ENCODE data around the gene MAP3K10.
"Not testable (repeated sequence)": the region's sequence is repeated elsewhere in the genome, so short reads cannot be mapped to it uniquely, and the experiment has no call there.

MAP3K10 gene

DNA sequence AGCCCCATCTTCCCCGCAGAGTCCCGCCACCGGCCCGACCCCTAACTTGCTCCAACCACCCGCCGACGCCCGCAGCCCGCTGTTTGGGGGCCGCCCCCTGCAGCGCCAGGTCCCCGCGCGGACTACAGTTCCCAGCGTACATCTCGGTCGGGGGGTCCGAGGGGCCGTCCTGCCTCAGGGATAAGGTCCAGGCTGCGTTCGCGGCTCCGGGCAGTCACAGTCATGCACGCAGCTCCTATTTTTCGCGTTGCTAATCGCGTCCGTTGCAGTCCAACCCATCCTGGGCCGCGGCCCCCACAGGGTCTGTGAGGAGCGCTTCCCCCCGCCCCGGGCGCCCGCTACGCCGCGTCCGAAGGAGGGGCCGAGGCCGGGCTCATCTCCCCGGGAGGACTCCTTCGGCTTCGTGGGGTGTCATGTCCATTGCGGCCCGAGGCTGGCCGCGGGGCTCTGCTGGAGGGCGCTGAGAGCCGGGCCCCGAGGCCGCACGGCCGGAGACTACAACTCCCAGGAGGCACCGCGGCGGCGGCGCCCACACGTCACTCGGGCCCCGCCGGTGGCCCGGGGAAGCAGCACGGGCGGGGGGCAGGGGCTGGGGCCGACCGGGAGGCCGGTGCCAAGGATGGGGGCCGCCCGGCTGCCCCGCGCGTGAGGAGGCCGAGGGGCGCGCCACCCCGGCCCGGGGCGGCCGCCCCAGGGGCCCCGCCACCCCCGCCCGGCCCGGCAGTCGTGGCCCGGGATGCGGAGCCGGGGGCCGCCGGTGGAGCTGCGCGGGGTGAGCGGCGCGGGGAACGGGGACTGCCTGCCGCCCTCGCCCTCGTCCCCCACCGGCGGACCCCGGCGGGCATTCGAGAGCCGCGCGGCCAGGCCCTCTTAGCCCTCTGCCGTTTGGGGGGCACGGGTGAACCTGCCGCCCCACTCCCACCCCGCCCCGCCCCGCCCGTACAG is at the start of gene MAP3K10:
MAP3K10 (plus strand) TSS at position 536 of the 945 bp plus-strand sequence. CDS start 606 bp downstream, outside the sequence.
- peak; percentile 82 for DNase-seq (ENCODE audit: low spot score)

DNA sequence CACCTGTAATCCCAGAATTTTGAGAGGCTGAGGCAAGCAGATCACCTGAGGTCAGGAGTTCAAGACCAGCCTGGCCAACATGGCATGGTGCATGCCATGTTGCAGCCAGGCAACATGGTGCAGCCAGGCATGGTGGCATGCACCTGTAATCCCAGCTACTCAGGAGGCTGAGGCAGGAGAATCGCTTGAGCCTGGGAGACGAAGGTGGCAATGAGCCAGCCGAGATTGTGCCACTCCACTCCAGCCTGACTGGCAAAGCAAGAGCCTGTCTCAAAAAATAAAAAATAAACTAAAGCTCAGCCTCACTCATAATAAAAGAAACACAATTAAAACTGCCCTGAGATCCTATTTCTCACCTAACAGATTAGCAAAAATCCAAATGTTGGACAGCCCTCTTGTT is 49.7 kb upstream of the MAP3K10 start:
- DNase-seq (ENCODE audit: low spot score) = no peak

DNA sequence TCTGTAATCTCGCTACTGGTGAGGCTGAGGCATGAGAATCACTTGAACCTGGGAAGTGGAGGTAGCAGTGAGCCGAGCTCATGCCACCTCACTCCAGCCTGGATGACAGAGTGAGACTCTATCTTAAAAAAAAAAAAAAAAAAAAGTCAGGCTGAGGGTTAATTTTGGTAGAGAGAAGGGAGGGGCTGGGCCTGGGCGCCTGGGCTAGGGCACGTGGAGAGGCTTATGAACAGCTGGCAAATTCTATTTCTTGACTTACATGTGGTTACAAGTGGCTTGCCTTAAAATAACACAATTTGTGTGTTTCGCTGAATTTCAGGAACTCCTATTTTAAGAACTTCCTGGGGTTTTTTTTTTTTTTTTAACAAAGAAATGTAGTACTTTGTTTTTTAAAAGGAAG is 47.6 kb upstream of the MAP3K10 start:
- no peak for DNase-seq (ENCODE audit: low spot score)

DNA sequence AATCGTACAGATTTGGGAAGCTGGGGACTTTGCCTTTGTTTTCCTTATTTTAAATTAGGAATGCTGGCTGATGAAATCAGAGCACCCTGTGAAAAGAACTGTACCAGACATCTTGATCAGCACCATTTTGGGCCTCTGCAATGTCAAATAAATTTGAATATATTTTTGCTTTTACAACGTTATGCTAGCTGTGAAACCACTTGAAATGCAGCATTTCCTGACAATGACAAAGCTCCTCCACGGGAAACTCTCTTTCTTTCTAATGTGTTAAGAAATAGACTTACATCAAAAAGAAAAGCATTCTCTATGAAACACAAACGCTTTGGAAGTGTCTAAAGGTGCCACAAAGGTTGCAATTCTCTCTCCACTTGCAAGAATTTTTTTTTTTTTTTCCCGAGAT is 47.1 kb upstream of the MAP3K10 start:
- no peak for DNase-seq (ENCODE audit: low spot score)

DNA sequence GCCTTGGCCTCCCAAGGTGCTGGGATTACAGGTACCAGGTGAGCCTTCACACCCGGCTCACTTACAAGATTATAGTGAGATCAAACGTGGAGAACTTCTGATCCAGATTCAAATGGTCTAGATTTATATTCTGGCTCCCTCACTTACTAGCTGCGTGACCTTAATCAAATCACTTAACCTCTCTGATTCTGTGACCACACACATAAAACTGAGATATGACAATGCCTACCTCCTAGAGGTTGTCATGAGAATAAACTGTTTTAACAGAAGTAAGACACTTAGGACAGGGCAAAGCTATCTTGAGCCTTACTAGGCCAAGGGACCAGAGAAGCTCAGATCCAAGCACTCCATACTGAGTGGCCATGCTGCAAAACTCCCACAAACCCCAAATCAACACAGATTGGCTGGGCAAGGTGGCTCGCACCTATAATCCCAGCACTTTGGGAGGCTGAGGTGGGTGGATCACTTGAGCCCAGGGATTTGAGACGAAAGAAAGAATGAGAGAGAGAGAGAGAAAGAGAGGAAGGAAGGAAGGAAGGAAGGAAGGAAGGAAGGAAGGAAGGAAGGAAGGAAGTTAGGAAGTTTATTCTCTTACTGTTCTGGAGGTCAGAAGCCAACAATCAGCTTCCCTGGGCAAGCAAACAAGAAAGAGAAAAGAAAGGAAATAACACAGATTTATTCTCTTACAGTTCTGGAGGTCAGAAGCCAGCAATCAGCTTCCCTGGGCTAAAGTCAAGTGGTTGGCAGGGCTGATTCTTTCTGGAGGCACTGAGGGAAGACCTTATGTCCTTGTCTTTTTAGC is 46.1 kb upstream of the MAP3K10 start:
- no peak for DNase-seq (ENCODE audit: low spot score)

DNA sequence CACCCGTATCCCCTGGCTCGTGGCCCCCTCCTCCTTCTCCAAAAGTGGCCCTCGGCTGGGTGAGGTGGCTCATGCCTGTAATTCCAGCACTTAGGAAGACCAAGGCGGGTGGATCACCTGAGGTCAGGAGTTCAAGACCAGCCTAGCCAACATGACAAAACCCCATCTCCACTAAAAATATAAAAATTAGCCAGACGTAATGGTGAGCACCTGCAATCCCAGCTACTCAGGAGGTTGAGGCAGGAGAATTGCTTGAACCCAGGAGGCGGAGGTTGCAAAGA is 45.5 kb upstream of the MAP3K10 start:
- not testable (repeated sequence) for DNase-seq (ENCODE audit: low spot score)

GRCh38 chr19:40147338-40147692 is 43.9 kb upstream of the MAP3K10 start:
- DNase-seq (ENCODE audit: low spot score) = no peak

DNA sequence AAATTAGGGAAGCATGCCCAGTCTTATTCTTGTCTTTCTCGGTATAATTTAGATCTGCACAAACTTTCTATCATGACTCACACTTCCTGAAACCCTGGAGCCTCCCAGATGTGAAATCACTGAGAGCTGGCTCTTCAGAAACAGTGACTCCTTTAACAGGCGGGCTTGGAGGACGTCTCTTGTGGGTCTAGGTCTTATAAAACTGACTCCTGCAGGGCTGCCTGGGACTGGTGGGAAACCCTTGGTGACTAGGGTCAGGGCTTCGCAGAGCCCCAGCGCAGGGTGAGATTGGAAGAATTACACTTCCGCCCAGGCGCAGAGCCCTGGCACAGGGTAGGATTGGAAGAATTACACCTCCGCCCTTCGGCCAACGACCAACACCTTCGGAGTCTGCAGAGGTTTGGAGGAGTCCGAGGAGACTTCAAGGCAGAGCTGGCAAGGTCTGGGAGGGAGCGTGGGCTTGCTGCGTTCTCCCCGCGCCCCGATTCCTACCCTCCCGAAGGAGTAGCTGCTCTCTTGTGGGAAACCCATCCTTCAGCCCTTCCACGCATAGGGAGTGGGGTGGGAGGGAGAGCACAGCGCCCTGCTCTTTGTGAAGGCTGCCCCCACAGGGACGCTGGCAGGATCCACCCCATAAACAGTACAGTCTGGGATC is 43.4 kb upstream of the MAP3K10 start:
- peak; percentile 45 for DNase-seq (ENCODE audit: low spot score)

DNA sequence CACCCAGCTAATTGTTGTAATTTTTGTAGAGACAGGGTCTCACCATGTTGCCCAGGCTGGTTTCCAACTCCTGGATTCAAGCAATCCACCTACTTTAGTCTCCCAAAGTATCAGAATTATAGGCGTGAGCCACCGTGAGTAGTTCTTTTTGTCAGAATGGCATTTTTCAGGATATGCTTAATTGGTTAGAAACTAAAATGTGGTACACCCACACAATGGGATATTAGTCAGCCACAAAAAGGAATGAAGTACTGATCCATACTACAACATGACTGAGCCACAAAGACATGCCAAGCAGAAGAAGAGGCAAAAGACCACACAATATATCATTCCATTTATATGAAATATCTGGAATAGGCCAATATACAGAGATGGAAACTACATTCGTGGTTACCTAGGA is 41.7 kb upstream of the MAP3K10 start:
- no peak for DNase-seq (ENCODE audit: low spot score)

- no peak for DNase-seq (ENCODE audit: low spot score)
Measured at GRCh38 chr19:40150170-40150569, 41.1 kb upstream of the MAP3K10 start.

DNA sequence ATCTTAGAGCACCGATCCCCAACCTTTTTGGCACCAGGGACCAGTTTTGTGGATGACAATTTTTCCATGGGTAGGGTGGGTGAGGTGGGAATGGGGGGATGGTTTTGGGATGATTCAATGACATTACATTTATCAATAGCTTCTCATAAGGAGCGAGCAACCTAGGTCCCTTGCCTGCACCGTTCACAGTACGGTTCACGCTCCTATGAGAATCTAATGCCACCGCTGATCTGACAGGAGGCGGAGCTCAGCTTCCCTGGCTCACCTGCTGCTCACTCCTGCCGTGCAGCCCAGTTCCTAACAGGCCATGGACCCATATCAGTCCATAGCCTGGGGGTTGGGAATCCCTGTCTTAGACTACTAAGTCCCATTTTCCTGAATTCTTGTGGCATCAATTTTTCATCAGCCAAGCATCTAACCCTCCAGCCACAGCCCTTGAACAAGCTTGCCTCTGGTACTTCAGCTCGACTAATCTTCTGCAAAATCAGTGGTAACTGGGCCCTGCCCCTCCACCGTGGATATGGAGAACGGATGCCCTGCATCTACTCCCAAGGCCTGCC is 37.0 kb upstream of the MAP3K10 start:
- no peak for DNase-seq (ENCODE audit: low spot score)

DNA sequence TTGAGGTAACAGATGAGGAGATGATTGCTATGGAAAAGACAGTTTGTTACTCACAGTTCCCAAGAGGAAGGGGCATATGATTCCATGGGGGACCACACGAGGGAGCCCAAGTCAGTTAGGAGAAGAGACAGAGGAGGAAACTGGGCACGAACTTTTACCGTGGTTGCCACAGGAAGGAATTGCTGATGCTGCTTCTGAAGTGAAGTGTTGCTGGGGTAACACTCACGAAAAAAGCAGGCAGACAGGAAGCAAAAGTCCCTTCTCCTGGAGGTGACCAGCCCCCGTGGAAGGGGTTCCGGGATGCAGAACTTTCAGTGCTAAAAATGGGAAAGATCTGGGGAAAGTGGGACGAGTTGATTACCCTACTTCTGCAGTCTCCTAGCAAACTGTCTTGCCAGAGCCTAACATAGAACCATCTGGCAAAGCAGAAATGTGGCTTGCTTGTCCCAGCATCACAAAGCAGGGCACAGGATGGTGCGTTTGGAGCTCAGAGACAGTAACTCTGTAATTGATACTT is 35.4 kb upstream of the MAP3K10 start:
- peak; percentile 43 for DNase-seq (ENCODE audit: low spot score)

- DNase-seq (ENCODE audit: low spot score) = no peak
Measured at GRCh38 chr19:40157059-40157458, 34.2 kb upstream of the MAP3K10 start.

DNA sequence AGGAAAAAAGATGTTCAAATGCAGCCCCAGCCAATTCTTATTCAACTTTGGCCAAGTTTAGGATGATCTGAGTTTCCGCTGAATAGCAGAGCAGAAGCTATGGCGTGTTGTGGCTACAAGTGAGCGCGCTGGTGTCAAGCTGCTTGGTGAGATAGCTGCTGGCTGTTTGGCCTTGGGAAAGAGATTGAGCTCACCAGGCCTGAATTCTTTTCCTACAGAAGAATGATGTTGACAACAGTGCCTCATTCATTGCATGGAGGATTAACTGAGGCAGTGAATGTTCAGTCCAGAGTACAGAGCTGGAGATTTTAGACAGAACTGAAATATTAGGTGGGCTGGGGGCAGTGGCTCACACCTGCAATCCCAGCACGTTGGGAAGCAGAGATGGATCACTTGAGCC is 31.5 kb upstream of the MAP3K10 start:
- no peak for DNase-seq (ENCODE audit: low spot score)

DNA sequence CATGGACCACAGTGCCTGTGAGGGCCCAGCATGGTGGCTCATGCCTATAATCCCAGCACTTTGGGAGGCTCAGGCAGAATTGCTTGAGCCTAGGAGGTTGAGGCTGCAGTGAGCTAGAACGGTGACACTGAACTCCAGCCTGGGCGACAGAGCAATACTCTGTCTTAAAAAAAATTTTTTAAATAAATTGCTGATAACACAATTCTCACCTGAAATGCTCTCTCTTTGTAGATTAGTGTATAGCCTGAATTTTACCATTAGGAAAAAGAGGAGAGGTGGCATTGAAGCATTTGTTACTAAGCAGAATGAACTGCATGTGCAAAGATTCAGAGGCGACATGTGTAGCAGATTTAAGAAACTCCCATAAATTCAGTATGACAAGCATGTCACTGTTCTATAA is 29.1 kb upstream of the MAP3K10 start:
- no peak for DNase-seq (ENCODE audit: low spot score)

GRCh38 chr19:40163541-40164129 is 27.6 kb upstream of the MAP3K10 start:
- DNase-seq (ENCODE audit: low spot score) = no peak

DNA sequence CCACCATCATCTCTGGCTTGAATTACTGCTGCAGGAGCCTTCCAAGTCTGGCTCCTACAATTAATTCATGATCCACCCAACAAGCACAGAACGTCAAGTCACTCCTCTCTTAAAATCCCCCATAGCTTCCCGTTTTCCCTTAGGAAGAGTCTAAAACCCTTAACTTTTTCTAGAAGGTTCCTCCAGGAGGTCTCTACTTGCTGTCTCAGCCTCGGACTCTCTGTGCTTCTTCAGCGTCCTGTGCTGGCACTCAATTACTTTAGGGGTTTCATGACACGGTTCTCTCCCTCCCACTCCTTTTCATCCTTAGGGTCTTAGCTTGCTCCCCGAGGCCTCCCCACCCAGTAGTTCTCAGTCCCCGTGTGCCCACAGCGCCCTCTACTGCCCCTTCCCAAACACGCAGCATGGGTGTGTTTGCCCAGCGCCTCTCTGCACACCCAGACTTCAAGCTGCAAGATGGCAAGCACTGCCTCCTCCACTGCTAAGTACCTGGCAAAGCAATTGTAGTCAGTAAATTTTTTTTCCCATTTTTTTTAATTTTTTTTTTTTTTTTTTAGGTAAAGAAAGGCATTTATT is 25.8 kb upstream of the MAP3K10 start:
- peak; percentile 14 for DNase-seq (ENCODE audit: low spot score)

- DNase-seq (ENCODE audit: low spot score) = not testable (repeated sequence)
Measured at GRCh38 chr19:40169482-40170302, 21.5 kb upstream of the MAP3K10 start.

DNA sequence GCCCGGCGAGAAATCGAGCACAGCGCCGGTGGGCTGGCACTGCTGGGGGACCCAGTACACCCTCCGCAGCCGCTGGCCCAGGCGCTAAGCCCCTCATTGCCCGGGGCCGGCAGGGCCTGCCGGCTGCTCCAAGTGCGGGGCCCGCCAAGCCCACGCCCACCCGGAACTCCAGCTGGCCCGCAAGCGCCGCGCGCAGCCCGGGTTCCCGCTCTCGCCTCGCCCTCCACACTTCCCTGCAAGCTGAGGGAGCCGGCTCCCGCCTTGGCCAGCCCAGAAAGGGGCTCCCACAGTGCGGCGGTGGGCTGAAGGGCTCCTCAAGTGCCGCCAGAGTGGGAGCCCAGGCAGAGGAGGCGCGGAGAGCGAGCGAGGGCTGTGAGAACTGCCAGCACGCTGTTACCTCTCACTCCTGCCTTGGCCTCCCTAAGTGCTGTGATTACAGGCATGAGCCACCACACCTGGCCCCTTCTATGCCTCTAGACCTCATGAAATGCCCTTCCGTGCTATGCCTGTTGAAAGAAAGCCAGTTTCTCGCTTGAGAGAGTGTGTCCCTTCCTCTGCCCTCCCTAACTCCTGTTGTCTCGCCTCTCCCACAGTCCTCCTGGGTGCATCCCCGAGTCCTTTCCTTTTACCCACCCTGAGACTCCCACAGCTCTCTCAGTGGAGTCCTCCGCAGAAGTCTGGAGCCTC is 20.8 kb upstream of the MAP3K10 start:
- not testable (repeated sequence) for DNase-seq (ENCODE audit: low spot score)

GRCh38 chr19:40171293-40171692 is 19.9 kb upstream of the MAP3K10 start:
- not testable (repeated sequence) for DNase-seq (ENCODE audit: low spot score)
